Stimulated activated CD8-positive, alpha-beta memory T cell treated with anti-CD3 and anti-CD28 coated beads, Interleukin-7, amount 100 ng/mL, for 24 hours (primary cell): ENCODE data around the gene EXO1.
"Not testable (repeated sequence)": the region's sequence is repeated elsewhere in the genome, so short reads cannot be mapped to it uniquely, and the experiment has no call there.

Source experiments
- DNase-seq: peaks from one replicate; pipeline ENCODE4 v3.0.0-alpha.2; 2020; ENCODE audit warnings: low read depth

EXO1 gene

GRCh38 chr1:241847796-241848685 lies at the start of gene EXO1:
TSS of gene EXO1 (plus strand) at chr1:241848204. CDS start at chr1:241850426, 2,222 bp downstream.
- DNase-seq = peak; percentile 80

GRCh38 chr1:241799416-241799815 lies 48.6 kb upstream of the EXO1 start:
- no peak for DNase-seq

- no peak for DNase-seq
These were observed 47.4 kb upstream of the EXO1 start for GRCh38 chr1:241800640-241801039.

GRCh38 chr1:241802863-241803262 lies 45.1 kb upstream of the EXO1 start:
- no peak for DNase-seq

- not testable (repeated sequence) for DNase-seq
These were observed 43.3 kb upstream of the EXO1 start for GRCh38 chr1:241804706-241805105.

GRCh38 chr1:241808265-241808664 lies 39.7 kb upstream of the EXO1 start:
- DNase-seq = no peak

GRCh38 chr1:241810769-241811405 lies 37.1 kb upstream of the EXO1 start:
- DNase-seq = no peak

GRCh38 chr1:241813768-241814320 lies 34.2 kb upstream of the EXO1 start:
- no peak for DNase-seq

- no peak for DNase-seq
These were observed 32.0 kb upstream of the EXO1 start for GRCh38 chr1:241816008-241816407.

GRCh38 chr1:241817331-241817792 lies 30.6 kb upstream of the EXO1 start:
- no peak for DNase-seq

- DNase-seq = no peak
These were observed 29.9 kb upstream of the EXO1 start for GRCh38 chr1:241817956-241818612.

- DNase-seq = no peak
These were observed 28.6 kb upstream of the EXO1 start for GRCh38 chr1:241819340-241819866.

- DNase-seq = no peak
These were observed 26.6 kb upstream of the EXO1 start for GRCh38 chr1:241821363-241821762.

GRCh38 chr1:241822846-241823245 lies 25.2 kb upstream of the EXO1 start:
- DNase-seq = no peak

GRCh38 chr1:241823925-241824324 lies 24.1 kb upstream of the EXO1 start:
- DNase-seq = no peak

- no peak for DNase-seq
These were observed 22.4 kb upstream of the EXO1 start for GRCh38 chr1:241825581-241825980.

- DNase-seq = not testable (repeated sequence)
These were observed 21.4 kb upstream of the EXO1 start for GRCh38 chr1:241826613-241827012.

- no peak for DNase-seq
These were observed 20.7 kb upstream of the EXO1 start for GRCh38 chr1:241827264-241827663.

GRCh38 chr1:241828463-241829021 lies 19.5 kb upstream of the EXO1 start:
- DNase-seq = no peak

GRCh38 chr1:241829468-241829867 lies 18.5 kb upstream of the EXO1 start:
- no peak for DNase-seq

- DNase-seq = no peak
These were observed 13.1 kb upstream of the EXO1 start for GRCh38 chr1:241834733-241835377.
